HG03521 (cell line): ENCODE measurements around the gene HGF.
"Not testable (repeated sequence)": the region's sequence is repeated elsewhere in the genome, so short reads cannot be mapped to it uniquely, and the experiment has no call there.

Experiments
- ATAC-seq: cut with Tn5 transposase; IDR thresholded peaks from one replicate; pipeline ENCODE4 v1.9.1; 2021; ENCODE audit warnings: mild to moderate bottlenecking, moderate library complexity; ENCODE audit not compliant: unreplicated experiment

The HGF gene

DNA sequence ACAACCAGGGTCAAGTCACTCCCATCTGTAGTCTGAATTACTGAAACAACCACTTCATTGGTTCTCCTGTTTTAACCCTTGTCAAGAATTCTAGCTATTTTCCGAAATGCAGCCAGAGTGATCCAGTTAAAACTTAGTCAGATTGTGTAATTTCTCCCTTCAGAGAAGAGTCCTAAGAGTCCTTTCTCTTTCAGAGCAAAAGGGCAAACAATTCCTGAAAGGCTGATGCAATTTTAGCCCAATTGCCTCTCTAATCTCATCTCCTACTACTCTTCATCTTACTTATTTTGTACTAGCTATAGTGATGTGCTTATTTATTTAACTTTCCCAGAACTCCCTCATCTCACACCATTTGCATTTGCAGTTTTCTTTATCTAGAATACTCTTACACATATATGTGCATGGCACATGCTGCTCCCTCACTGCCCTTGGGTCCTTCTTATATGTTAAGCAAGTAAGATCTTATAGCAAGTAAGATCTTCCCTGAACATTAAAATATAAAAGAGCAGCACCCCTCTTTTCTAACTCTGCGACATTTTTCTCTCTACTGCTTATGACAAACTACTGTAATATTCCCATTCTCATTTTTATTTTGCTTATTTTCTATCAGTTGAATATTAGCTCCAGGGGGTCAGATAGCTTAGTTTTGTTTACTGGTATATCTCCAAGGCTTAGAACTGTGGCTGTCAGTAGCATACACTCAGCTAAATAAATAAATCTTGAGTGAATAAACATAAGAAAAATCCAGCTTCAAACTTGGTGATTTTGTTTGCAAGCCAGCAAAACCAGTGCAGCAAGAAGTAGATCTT, 44.6 kb downstream of the HGF start:
- ATAC-seq = no peak

DNA sequence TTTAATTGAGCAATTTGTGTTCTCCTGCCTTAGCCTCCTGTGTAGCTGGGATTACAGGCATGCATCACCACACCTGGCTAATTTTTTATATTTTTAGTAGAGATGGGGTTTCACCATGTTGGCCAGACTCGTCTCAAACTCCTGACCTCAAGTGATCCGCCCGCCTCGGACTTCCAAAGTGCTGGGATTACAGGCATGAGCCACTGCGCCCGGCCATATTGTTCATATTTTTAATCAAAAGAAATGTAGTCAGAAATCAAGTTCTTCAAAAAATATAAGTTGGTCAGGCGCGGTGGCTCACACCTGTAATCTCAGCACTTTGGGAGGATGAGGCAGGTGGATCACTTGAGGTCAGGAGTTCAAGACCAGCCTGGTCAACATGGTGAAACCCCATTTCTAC, 47.6 kb downstream of the HGF start:
- not testable (repeated sequence) for ATAC-seq

DNA sequence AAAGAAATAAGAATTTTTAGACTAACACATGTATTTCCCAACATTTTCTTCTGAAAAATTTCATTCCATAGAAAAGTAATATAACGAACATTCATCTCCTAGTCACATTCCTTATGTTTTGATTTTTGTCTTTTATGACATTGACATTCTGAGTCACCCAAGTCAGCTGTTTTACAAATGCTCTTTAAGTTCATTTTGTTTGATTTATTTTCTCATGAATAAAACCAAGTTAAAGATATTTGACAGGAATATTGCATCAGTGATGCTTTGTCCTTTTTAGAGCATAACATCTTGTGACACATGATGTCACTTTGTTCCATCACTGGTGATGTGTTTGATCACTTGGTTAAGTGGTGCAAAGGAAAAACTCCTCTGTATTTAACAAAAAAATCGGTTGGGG, 48.4 kb downstream of the HGF start:
- ATAC-seq = no peak

DNA sequence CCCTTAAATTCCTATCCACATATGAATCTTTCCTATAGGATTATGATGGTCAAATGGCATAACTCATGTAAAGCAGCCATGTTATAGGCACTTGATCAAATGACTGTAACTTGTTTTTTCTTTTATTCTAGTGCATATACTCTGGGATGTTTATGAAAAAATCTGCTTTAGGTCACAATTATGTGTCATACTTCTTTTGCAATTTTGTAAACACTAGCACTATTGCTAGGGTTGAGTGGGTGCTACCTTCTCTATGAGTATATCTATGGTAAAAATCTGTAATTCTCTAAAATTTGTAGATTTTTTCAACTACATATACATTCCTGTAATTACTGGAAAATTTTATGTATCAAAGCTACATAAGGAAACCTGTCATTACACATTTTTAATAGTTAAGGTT, 50.0 kb downstream of the HGF start:
- no peak for ATAC-seq

DNA sequence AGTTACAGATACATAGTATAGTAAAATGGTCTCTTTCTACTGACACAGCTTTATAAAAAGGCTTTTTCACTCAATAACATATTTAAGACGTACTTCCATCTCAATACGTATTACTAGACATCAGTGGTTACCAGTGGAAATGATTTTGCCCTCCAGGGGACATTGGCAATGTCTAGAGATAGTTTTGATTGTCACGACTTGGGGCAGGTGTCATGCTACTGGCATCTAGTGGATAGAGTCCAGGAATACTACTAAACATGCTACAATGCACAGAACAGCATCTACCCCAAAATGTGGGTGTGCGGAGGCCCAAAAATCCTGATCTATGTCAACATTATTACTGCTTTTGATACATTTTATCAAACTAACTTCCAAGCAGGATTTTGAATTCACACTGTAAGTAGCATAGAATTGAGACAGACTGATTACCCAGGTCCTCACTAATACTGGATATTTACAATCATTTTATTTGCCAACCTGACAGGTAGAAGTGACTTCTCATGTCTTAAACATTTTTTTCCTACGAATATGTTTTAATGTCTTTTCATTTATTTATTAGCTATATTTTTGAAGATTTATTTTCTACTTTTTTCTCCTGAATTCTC, 53.8 kb downstream of the HGF start:
- no peak for ATAC-seq

DNA sequence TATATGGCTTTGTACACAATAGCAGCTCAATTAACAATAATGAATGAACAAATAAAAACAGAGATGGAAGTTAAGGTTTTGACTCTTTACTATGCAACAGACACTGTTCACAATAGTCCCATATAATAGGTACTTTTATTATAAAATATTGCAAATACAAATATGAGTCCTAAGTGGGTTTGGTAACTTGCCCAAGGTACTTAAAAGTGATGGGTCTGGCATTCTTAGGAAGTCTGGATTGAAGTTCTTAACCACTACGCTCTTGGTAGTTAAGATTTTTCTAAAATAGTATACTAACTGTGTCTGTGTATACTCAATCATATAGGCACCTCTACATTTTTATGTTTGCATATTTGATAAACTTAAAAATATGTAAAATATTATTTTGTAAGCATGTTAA, 55.5 kb downstream of the HGF start:
- ATAC-seq = no peak

DNA sequence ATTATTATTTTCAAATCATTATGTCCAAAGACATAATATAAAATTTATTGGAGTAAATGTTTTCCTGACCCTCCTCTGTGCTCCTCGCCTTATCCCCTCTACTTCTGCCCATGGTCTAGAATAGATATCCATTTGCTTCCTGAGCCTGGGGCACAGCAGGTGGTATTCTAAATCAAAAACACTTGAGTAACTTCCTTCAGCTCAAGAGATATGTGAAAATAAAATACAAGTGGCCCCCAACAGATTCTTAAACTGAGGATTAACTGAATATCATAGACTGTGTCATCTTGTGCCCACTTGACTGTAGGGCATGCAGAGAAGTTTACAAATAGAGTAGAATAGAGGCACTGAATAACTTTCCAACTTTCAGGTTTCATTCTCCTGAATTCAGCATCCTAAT, 59.1 kb downstream of the HGF start:
- ATAC-seq = no peak

DNA sequence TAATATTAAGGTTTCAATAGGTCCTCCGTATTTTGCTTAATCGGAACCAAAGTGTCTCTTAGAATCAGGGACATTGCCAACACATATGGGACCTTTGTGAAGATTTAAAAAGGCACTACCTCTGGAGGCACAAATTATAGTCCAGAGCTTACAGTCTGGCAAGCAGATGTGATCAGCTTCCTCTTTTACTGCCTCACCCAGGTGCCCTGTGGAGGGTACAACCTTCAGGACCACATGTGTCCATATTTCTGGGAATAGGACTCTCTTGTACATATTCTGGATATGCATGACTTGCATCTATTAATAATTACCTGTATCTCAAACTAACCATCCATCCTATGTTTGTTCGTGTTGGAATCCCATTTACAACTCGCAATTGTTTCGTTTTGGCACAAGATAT, 60.0 kb downstream of the HGF start:
- no peak for ATAC-seq

DNA sequence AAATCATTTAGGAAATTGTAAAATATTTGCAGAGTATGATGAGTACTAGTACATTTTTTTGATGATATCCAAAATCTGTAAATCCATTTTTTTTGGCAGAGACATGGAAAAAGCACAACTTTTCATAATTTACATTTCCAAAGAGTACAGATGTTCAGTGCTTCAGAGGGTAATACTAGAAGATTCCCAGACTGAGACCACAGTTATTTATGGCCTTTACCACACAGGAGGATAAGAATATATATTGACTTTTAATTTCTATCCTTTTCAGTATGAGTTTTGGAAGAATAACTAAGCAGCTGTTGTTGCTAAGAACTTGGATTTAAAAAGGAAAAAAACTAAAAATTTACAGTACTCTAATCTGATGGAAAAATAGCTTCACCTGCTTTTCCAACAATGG, 61.9 kb downstream of the HGF start:
- ATAC-seq = no peak

DNA sequence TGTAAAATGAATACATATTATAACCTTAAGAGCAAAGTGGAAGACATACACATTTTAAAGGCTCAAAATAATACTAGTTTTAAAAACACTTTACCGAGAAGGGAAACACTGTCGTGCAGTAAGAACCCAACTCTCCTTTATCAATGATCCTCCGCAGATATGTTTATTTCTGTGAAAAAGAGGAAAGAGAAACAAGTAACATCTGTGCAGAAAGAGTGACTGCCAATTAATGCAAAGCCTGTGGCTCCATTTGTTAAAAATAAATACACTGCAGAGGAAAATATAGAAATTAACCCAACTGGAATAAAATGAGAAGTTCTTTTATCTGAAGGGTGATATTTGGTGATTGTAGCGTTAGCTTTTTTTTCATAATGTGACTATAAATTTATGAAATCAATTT, 62.7 kb downstream of the HGF start:
- ATAC-seq = no peak

DNA sequence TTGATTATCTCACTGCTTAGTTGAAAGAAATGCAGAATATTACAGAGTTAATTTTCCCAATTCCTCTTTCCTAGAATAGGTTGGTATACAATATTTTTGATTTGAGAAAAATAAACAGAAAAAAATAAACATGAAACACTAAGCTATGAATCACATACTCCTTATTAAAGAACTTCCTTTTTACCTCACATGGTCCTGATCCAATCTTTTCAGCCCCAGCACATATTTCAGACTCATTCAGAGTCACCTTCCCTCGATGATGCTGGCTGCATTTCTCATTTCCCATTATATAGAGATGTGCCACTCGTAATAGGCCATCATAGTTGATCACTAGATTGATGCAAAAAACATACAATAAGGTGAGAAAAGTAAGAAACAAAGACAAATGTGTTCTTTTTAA, 64.6 kb downstream of the HGF start:
- ATAC-seq = no peak

DNA sequence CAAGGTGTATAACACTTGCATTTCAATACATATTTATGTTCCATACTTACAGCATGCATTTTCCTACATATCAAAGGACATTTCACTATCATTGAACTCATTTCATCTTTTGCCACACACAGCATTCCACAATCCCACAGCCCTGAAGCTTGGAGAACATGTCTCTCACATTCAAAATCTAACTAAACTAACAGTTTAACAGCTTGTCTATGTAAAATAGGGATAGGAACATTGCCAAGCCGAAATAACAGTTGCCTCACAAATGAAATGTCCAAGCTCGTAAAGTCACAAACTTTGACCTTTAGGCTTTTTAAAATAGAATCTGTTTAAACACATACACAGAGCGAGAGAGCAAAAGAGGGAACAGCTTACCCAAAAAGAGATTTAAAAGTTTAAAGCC, 65.3 kb downstream of the HGF start:
- ATAC-seq = no peak

DNA sequence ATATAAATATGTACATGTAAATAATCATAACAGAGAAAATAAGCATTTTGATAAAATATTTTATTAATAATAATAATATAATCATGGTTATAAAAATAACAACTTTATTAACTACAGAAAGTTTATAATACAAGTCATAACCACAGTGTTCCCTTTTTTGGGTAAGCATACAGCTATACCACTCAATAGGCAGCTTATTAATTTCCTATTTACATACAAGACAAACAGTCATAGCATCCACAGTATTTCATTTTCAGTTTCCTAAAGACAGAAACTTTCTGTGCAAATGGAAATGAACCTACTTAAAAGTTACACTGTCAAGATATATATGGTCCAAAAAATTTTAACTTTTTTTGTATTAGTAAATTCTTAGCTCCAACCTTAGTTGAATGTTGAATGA, 70.9 kb downstream of the HGF start:
- ATAC-seq = no peak

DNA sequence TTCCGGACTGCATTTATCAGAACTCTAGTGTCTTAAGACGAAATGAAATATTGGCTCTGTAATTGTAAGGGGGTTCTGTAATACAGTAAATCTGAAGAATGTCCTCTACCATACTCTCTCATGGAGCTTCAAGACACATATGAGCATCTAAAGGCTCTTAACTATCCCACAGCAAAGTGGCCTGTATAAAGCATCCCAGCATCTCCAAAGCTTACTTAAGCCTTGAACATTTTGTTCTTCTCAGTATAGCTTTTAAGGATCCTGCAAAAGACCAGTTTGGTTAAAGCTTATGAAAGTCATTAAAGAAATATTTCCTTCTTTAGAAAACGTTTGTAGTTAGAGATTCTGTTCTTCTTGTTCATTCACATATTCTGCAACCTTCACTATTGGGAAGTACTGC, 75.1 kb downstream of the HGF start:
- ATAC-seq = no peak

DNA sequence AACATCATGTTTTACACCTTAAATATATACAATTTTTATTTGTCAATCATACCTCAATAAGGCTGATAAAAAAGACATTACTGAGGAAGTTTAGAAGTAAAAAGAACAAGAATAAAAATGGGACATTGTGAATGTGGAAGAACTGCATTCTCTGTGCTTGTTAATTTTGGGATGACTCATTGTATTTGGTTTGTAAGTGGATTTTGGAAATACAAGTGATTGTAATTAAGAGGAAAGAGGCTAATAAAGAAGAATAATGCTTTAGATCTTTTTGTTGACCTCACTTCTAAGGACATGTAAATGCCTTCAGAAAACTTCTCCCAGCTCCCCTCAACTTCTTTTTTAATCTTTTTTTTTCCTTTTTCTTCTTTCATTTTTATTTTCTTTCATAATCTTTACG, 76.0 kb downstream of the HGF start:
- no peak for ATAC-seq

DNA sequence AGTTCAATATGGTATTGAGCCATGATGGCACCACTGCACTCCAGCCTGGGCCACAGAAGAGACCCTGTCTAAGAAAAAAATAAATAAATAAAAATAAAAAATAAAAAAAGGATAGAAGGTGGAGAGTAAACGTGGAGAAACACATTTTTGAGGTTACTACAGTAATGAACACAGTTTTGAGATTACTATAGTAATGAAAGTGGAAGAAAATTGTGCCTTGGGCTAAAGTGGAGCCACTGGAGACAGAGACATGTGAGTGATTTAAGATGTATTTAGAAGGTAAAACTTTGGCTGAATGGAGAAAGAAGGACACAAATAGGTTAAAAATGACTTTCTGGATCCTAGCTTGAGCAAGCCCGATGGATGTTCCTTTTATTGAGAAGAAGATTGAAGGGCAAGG, 76.8 kb downstream of the HGF start:
- ATAC-seq = no peak

DNA sequence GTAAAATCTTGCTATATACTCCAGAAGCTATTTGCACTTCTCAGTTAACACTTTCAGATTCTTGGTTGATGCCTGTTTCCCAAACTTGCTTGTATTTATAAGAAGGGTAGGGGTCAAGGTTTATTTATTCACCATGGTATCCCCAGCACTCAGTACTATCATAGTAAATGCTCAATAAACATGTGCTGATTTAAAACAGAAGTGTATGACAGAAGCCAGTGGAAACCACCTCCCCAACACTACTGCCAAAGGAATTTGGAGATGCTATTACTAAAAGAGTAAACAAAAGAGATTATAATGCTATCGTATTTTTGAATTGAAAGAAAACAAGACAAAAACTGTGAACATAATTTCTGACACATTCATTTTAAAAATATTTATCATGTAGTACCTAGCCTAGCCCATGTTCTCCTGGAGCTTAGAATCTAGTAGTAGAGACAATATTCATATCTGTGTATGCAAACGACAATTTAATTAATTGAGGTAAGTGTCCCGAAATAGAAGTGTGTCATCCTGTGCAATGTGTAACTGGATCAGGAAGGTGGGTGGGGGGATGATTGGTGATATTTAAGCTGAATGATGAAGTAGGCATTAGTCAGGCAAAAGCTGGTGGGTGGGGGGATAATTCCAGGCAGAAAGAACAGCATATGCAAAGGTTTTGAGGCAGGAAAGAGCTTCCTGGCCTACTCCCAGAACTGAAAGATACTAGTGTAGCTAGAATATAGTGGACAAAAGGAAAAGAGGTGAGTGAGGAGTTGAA, 77.5 kb downstream of the HGF start:
- no peak for ATAC-seq

DNA sequence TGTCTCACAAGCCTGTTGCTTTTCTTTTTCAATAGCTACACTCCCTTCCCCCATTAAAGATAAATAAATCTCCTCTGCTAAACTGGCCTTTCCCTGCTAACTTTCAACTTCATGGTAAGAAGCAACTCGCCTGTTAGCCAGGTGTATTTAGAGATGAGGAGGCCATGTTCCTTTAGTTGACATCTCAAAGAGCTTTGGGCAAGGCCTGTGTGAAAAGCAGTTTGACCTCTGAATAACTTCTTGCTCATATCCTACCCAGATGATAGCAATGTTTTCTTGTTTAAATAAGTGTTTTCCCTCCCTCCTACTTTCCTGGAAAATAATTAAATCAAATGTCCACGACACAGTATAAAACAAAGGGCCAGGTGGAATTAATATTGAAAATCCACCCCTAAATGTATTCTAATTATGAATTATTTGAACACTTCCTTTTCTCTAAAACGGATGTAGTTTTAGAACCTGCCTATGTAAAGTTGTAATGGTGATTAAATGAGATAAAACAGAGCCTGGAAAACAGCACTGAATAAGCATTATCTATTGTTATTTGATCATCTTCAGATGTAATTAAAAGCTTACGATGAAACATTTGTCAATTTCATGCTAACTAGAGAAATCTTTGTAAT, 78.5 kb downstream of the HGF start:
- no peak for ATAC-seq

DNA sequence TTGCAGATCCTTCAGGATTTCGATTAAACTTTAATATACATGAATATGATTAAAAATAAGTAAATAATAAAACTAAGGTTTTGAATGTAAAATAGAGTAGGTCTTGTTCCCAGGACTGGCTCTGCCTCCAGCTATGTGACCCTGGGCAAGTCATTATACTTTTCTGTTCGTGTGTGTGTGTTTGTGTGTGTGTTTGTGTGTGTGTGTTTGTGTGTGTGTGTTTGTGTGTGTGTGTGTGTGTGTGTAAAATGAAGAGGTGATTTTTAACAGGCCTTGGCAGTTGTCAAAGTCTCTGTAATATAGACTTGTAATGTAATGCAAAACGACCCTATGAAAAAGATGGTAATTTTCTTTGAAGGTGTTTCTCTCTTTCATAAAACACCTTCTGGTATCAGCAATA, 79.2 kb downstream of the HGF start:
- ATAC-seq = no peak

DNA sequence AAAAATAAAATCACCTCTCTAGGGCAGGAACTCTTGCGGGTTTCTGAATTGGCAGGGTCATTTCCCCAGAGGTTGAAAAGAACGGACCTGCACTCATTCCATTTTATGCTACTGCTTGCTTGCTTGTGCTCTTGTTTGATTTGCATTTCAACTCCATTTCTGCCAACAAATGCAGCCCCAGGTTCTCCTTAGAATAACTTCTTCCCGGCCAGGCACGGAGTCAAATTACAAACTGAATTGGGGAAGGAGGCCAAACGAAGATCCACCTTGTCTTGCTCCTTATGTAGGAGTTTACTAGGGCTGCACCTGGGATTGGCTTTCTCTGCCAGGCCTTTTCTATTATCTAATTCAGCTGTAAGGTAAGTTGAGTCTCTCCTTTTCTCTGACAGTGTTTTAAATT, 79.6 kb downstream of the HGF start:
- no peak for ATAC-seq

DNA sequence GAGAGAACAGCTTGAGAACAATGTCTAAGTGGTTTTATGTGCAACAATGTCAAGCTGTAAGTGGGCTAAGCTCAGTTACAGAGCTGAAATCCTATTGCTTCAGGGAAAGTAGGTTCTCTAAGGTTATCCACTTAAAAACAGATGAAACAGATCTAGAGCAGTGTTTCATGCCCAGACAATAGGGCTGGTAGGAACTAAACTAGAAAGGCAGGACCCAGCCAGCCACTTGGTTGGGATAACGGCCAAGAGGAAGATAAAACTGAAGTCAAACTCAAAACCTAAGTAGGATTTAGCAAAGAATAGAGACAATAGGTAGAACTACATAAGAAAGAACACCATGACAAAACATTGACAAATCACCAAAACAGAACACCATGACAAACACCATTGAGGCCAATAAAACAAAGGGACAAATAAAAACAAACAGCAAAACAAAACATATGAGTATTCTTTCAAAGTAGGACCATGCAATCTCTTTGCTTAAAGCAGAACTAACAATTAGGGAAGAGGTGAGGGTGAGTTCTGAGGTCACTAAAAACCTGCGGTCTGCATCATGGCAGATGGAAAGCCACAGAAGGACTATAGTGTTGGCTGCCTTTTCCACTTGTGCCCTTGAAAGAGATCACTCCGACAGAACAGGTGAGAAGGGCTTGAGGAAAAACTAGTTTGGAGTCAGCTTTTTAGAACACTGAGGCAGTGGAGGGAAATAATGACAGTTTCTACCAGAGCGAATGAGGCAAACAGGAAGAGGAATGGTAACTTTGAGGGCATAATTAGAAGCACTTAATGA, 81.0 kb downstream of the HGF start:
- no peak for ATAC-seq
